K562 (cell line): ENCODE data around the gene OPRD1.

ENCODE experiments used
- ATF3 ChIP-seq, 2 experiments: fragments of 450-650 bp in 1 of 2; sonication (generic) in 1 of 2; formaldehyde crosslinking in 1 of 2; IDR thresholded peaks in 1 of 2; conservative IDR thresholded peaks in 1 of 2; 2 replicates each; pipeline versions ENCODE4 v1.6.1 to v1.8.1; 2016 to 2023; ENCODE audit warnings: mild to moderate bottlenecking in 2 of 2, moderate library complexity in 2 of 2, inconsistent platforms in 1 of 2, missing genetic modification reagents in 1 of 2
- EP300 ChIP-seq: IDR thresholded peaks from 2 replicates; pipeline ENCODE4 v1.6.1; 2012; ENCODE audit warnings: low read length, improper control_type of control experiment
- GABPA ChIP-seq: fragments of 200-800 bp; sonication (Bioruptor generic); conservative IDR thresholded peaks from 2 replicates; pipeline ENCODE4 v1.6.1; 2016; ENCODE audit warnings: low read depth, missing genetic modification characterization, missing compliant biosample characterization
- ILF3 ChIP-seq: fragments of 450-650 bp; IDR thresholded peaks from 2 replicates; pipeline ENCODE4 v1.6.1; 2018; ENCODE audit warnings: antibody characterized with exemption, mild to moderate bottlenecking, moderate library complexity, borderline replicate concordance
- JUND ChIP-seq, 2 experiments: IDR thresholded peaks; 2 replicates in 1 of 2; 3 replicates in 1 of 2; pipeline ENCODE4 v1.6.1; 2011; ENCODE audit warnings: borderline replicate concordance in 2 of 2, low read depth in 2 of 2, low read length in 2 of 2, improper control_type of control experiment in 1 of 2, missing biosample characterization in 1 of 2, missing genetic modification characterization in 1 of 2, missing genetic modification reagents in 1 of 2
- KLF1 ChIP-seq: fragments of 450-650 bp; IDR thresholded peaks from 2 replicates; pipeline ENCODE4 v1.6.1; 2016; ENCODE audit warnings: missing genetic modification characterization, missing compliant biosample characterization
- NRF1 ChIP-seq, 2 experiments: fragments of 450-650 bp; IDR thresholded peaks in 1 of 2; conservative IDR thresholded peaks in 1 of 2; 2 replicates each; pipeline ENCODE4 v1.6.1; 2014; ENCODE audit warnings: mild to moderate bottlenecking in 2 of 2
- POLR2A ChIP-seq: fragments of 450-650 bp; conservative IDR thresholded peaks from 2 replicates; pipeline ENCODE4 v1.6.1; 2016
- TAF1 ChIP-seq: IDR thresholded peaks from 2 replicates; pipeline ENCODE4 v1.6.1; 2011; ENCODE audit warnings: mild to moderate bottlenecking, low read length, moderate library complexity; ENCODE audit not compliant: insufficient read depth, control insufficient read depth, severe bottlenecking; ENCODE audit errors: extremely low read depth
- TARDBP ChIP-seq: fragments of 450-650 bp; IDR thresholded peaks from 2 replicates; pipeline ENCODE4 v1.6.1; 2016
- TCF7L2 ChIP-seq: fragments of 150-350 bp; IDR thresholded peaks from 2 replicates; pipeline ENCODE4 v1.6.1; 2016; ENCODE audit warnings: low read depth, mild to moderate bottlenecking, low read length, moderate library complexity

GRCh38 chr1:28804071-28804470, 7.9 kb upstream of the OPRD1 start:
- TF ChIP-seq JUND (IDR thresholded peaks at IDR 0.05; ENCODE audit: borderline replicate concordance, low read depth, low read length): no peak
- no peak for TF ChIP-seq JUND (tag; IDR thresholded peaks at IDR 0.05; ENCODE audit: borderline replicate concordance, low read depth, low read length)
- TF ChIP-seq EP300: no peak
- no peak for TF ChIP-seq GABPA (tag)
- no peak for TF ChIP-seq ILF3
- no peak for TF ChIP-seq ATF3 (IDR thresholded peaks at IDR 0.05)
- no peak for TF ChIP-seq ATF3 (CRISPR knock-in tag; conservative IDR thresholded peaks at IDR 0.05)
- TF ChIP-seq TCF7L2: no peak
- no peak for TF ChIP-seq TARDBP
- no peak for TF ChIP-seq NRF1 (conservative IDR thresholded peaks at IDR 0.05 in 1 of 2, IDR thresholded peaks at IDR 0.05 in 1 of 2)
- TF ChIP-seq TAF1: no peak
- no peak for TF ChIP-seq POLR2A
- no peak for TF ChIP-seq KLF1
